Esophagus muscularis mucosa (tissue), 4 donors: ENCODE data around the gene BIN1. TPM values are rescaled to one million over a fixed set of nuclear protein-coding genes. Genes with fewer than 3 reads are reported as not detected.

ENCODE experiments used
- DNase-seq: peaks from one replicate; pipeline ENCODE4 v3.0.0-alpha.2; 2017; ENCODE audit errors: extremely low spot score
- H3K27ac ChIP-seq, 4 donors: fragments of 200-600 bp; sonication (generic); replicated peaks in 1 of 4; 1 replicate in 3 of 4; 2 replicates in 1 of 4; pipeline ENCODE4 v1.5.1; 2016 to 2019; ENCODE audit warnings: mild to moderate bottlenecking in 1 of 4
- H3K27me3 ChIP-seq, 4 donors: fragments of 200-600 bp; sonication (generic); one replicate each; pipeline versions ENCODE4 v1.5.1 to v1.6.0; 2016 to 2019
- H3K36me3 ChIP-seq, 4 donors: fragments of 200-600 bp; sonication (generic); one replicate each; pipeline ENCODE4 v1.5.1; 2016 to 2019
- H3K4me1 ChIP-seq, 4 donors: fragments of 200-600 bp; sonication (generic); one replicate each; pipeline ENCODE4 v1.5.1; 2016 to 2019
- H3K4me3 ChIP-seq, 4 donors: fragments of 200-600 bp; sonication (generic); 1 replicate in 2 of 4; 2 replicates in 2 of 4; pipeline ENCODE4 v1.5.1; 2016 to 2019; ENCODE audit warnings: mild to moderate bottlenecking in 4 of 4, moderate library complexity in 1 of 4
- H3K9me3 ChIP-seq, 4 donors: fragments of 200-600 bp; sonication (generic); 1 replicate in 3 of 4; 2 replicates in 1 of 4; pipeline ENCODE4 v1.5.1; 2016 to 2019
- EP300 ChIP-seq: sonication (generic); formaldehyde crosslinking; IDR thresholded peaks from one replicate; pipeline ENCODE4 v1.6.1; 2017; ENCODE audit warnings: antibody characterized with exemption
- POLR2A ChIP-seq: fragments of 450-650 bp; IDR thresholded peaks from one replicate; pipeline ENCODE4 v1.6.1; 2017; ENCODE audit warnings: antibody characterized with exemption, moderate library complexity, mild to moderate bottlenecking, low read depth
- POLR2AphosphoS5 ChIP-seq, 2 donors: sonication (generic); formaldehyde crosslinking; IDR thresholded peaks; one replicate each; pipeline ENCODE4 v1.6.1; 2017; ENCODE audit warnings: antibody characterized with exemption in 2 of 2
- WGBS: methylation state at CpG from one replicate; pipeline ENCODE4 v1.1.5; 2018; 5-methylcytosine and 5-hydroxymethylcytosine counted together
- intact Hi-C: fragments of 100-400 bp; cut with DNase I; formaldehyde crosslinking; loops from one replicate; pipeline ENCODE4 v1.15.1; 2023
- total RNA-seq, 4 donors: library from RNA; depleted of rRNA; stranded (reverse); fragments of >200 nt; gene quantifications; one replicate each; pipeline versions ENCODE4 v1.1.0 to v1.2.1, GENCODE V29; 2016
- TF ChIP-seq, protein P1 (sequence below), 3 experiments: fragments of 200-600 bp in 2 of 3; fragments of 450-650 bp in 1 of 3; sonication (generic) in 2 of 3; IDR thresholded peaks; one replicate each; pipeline ENCODE4 v1.5.1; 2017 to 2019; ENCODE audit warnings: antibody characterized with exemption in 3 of 3, mild to moderate bottlenecking in 2 of 3, moderate library complexity in 1 of 3

Gene BIN1
- total RNA-seq, 4 donors from 2014 or later, result 32.4 to 78.2 (median 50.2) TPM

DNA sequence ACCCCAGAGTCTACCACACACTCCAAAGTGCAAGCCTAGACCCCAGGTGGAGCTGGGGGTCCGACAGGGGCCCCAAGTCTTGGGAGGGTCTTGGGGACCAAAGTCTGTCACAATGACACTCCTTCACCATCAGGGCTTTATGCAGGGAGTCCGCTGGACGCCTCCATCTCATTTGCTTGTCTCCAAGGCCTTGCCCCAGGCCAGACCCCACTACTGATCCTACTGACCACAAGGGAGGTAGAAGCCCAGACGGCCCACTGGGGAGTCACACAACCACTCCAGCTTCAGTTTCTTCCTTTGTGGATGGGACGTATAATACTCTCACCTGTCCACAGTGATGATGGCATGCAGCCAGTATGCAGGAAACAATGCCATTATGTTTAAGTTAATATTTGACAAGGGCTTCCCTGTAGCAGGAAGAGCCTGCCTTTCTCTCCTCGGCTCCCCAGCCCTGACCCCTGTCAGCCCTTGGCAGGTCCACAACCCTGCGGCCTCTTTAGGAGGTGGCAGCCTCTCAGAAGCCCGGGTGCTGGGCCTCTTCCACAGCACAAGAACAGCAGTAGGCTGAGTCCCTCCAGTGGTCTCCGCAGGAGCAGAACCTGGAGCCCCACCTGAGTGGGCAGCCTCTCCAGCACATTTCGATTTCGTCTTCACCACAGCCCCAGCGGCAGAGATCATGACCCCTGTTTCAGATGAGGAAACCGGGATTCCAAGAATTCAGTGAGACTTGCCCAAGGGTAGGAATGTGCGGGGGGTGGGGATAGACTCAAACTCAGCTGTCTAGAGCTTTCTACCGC, 6.5 kb downstream of the BIN1 start:
- no peak for TF ChIP-seq POLR2AphosphoS5 (IDR thresholded peaks at IDR 0.05)
- TF ChIP-seq POLR2A, result no peak
- H3K4me1 ChIP-seq, result peaks cover 1 to 95% (median 72%) of the 10 kb centered on the region in 4 donors
- DNase-seq, result no peak
- intact Hi-C loops, result no loop called here
- H3K36me3 ChIP-seq, result no peaks in the 10 kb centered on the region
- no peaks in the 10 kb centered on the region for H3K27me3 ChIP-seq
- peak overlapping the region in 1 of 4 donors; percentile 30 for H3K27ac ChIP-seq
- 59% methylated on average over 9 of the region's 15 CpGs for whole genome bisulfite sequencing
- H3K9me3 ChIP-seq, result no peaks in the 10 kb centered on the region
- no peak overlapping the region for H3K4me3 ChIP-seq

DNA sequence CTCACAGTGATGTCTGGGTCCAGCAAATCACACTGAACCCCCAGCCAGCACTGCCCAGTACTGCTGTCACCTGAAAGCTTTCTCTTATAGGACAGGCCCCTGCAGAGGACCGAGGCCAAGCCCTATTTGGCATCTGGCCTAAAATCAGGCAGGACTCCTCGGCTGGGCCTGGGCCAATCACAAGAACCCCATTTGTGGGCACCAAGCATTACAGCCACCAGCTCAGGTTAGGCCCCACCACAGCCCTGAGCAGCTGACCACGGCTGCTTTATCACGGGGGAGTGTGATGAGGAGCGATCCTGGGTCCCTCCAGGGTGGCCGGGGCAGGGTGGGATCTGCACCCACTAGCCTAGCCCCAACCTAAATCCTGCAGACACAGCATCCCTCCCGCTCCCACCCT, 8.2 kb downstream of the BIN1 start:
- intact Hi-C loops, result no loop called here
- no peaks in the 10 kb centered on the region for H3K9me3 ChIP-seq
- TF ChIP-seq EP300, result no peak
- TF ChIP-seq, protein P1, sequence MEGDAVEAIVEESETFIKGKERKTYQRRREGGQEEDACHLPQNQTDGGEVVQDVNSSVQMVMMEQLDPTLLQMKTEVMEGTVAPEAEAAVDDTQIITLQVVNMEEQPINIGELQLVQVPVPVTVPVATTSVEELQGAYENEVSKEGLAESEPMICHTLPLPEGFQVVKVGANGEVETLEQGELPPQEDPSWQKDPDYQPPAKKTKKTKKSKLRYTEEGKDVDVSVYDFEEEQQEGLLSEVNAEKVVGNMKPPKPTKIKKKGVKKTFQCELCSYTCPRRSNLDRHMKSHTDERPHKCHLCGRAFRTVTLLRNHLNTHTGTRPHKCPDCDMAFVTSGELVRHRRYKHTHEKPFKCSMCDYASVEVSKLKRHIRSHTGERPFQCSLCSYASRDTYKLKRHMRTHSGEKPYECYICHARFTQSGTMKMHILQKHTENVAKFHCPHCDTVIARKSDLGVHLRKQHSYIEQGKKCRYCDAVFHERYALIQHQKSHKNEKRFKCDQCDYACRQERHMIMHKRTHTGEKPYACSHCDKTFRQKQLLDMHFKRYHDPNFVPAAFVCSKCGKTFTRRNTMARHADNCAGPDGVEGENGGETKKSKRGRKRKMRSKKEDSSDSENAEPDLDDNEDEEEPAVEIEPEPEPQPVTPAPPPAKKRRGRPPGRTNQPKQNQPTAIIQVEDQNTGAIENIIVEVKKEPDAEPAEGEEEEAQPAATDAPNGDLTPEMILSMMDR (IDR thresholded peaks at IDR 0.05), result no peak
- no peak for TF ChIP-seq POLR2A
- no peak for TF ChIP-seq POLR2AphosphoS5 (IDR thresholded peaks at IDR 0.05)
- DNase-seq, result no peak
- no peak overlapping the region for H3K27ac ChIP-seq
- H3K4me1 ChIP-seq, result peaks cover 16 to 95% (median 71%) of the 10 kb centered on the region in 4 donors
- H3K27me3 ChIP-seq, result no peaks in the 10 kb centered on the region
- no peaks in the 10 kb centered on the region for H3K36me3 ChIP-seq
- 80% methylated on average over 6 of the region's 7 CpGs for WGBS
- H3K4me3 ChIP-seq, result no peak overlapping the region

DNA sequence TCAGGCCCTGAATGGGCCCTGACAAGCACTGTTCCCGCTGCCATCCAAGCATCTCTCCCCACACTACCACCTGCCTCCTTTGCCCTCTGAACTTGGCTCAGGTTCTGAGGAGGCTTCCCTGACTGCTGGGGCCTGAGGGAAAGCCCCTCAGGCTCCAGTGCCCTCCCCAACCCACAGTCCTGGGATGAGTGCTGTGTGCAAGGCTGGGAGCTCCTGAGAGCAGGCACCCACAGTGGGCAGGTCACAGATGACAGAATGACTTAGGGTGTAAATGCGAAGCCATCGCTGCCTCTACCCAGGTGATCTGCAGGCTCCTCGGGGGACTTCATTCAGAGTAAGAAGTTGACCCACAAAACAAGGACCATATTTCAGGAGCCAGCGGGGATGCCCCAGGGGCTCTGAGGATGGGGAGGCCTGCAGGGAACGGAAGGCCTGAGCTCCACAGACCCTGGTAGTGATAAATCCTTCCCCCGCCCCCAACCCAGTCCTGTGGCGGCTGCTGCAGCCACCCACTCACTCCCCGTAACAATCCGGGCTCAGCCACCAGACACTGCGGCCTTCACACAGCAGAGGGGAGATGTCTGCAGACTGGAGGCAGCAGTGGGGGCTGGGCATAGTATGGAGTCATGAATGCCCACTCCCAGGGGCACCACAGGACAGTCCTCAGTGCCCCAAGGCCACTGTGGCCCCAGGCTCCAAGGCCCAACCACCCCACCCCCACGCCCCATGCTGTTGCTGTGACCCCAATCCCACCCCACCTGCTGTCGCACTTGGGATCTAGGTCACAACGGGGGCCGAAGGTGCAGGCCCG, 8.9 kb downstream of the BIN1 start:
- WGBS, result no CpG with 5 or more reads among the region's 16 CpGs
- no peaks in the 10 kb centered on the region for H3K27me3 ChIP-seq
- intact Hi-C loops, result no loop called here
- no peak overlapping the region for H3K4me3 ChIP-seq
- H3K36me3 ChIP-seq, result no peaks in the 10 kb centered on the region
- no peaks in the 10 kb centered on the region for H3K9me3 ChIP-seq
- H3K27ac ChIP-seq, result no peak overlapping the region
- TF ChIP-seq EP300 (no peak), POLR2A (no peak), POLR2AphosphoS5 (IDR thresholded peaks at IDR 0.05) (no peak)
- TF ChIP-seq, protein P1 (IDR thresholded peaks at IDR 0.05), result no peak
- H3K4me1 ChIP-seq, result peaks cover 16 to 95% (median 70%) of the 10 kb centered on the region in 4 donors
- no peak for DNase-seq

DNA sequence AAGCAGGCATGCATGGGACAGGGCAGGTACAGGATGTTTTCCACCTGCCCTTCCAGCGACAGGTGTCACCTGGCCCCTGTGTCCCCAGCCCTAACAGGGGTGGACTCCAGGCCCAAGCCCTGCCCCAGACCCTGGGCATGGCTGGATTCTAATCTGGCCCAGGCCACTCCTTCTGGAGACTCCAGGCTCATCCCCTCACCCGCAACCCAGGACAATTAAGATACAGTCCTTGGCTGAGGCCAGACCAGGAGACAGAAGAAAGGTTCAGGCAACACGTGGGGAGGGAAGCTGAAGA, 9.5 kb downstream of the BIN1 start:
- intact Hi-C loops, result no loop called here
- WGBS, result no CpG with 5 or more reads among the region's 3 CpGs
- Histone ChIP-seq H3K4me1 (peaks cover 16 to 90% (median 72%) of the 10 kb centered on the region in 4 donors), H3K36me3 (no peaks in the 10 kb centered on the region), H3K27ac (no peak overlapping the region), H3K4me3 (no peak overlapping the region), H3K27me3 (no peaks in the 10 kb centered on the region), H3K9me3 (no peaks in the 10 kb centered on the region)
- no peak for DNase-seq
- TF ChIP-seq, protein P1 (IDR thresholded peaks at IDR 0.05), result no peak
- TF ChIP-seq POLR2AphosphoS5 (IDR thresholded peaks at IDR 0.05), result no peak
- no peak for TF ChIP-seq EP300
- TF ChIP-seq POLR2A, result no peak

DNA sequence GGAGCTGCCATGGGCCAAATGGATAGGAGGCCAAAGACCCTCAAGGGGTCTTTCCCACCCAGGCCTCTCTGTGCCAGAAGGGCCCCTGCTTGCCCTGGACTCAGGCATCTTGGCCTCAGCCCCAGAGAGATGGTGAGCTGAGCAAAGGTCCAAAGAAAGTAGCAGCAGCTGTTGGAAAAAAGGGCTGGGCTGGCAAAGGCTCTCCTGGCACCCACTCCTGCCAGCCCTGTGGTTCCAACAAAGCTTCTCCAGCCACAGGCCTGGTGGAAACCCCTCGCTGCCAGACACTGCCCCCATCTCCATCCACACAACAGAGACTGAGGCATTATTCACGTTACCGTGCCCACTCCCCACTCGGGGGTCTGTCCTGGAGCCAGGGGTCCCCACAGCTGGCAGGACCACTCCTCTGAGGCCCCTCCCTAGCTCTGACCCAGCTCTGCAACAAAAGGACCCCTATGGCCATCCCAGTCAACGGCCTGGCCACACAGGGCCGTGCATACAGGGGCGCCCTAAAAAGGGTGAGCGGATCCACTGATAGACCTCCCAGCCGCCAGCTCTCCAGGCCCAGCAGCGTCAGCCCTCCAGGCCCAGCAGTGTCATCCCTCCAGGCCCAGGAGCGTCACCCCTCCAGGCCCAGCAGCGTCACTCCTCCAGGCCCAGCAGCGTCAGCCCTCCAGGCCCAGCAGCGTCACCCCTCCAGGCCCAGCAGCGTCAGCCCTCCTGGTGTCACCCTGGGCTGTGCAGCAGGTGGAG, 10.1 kb downstream of the BIN1 start:
- Histone ChIP-seq H3K27ac (peak overlapping the region in 1 of 4 donors; percentile 27), H3K4me3 (no peak overlapping the region), H3K4me1 (peaks cover 16 to 90% (median 72%) of the 10 kb centered on the region in 4 donors), H3K27me3 (no peaks in the 10 kb centered on the region), H3K36me3 (no peaks in the 10 kb centered on the region), H3K9me3 (no peaks in the 10 kb centered on the region)
- no peak for DNase-seq
- TF ChIP-seq POLR2AphosphoS5 (IDR thresholded peaks at IDR 0.05), result no peak
- no peak for TF ChIP-seq EP300
- TF ChIP-seq, protein P1 (IDR thresholded peaks at IDR 0.05), result no peak
- no peak for TF ChIP-seq POLR2A
- WGBS, result 78% methylated on average over 13 of the region's 15 CpGs
- intact Hi-C loops, result no loop called here
